C4-2B (cell line): ENCODE results near the gene ADAM19.

Experiments
- CTCF ChIP-seq: fragments of 450-650 bp; conservative IDR thresholded peaks from 2 replicates; pipeline ENCODE4 v1.5.1; 2017; ENCODE audit warnings: mild to moderate bottlenecking
- ZFX ChIP-seq: fragments of 450-650 bp; IDR thresholded peaks from 2 replicates; pipeline ENCODE4 v1.6.1; 2017

GRCh38 chr5:157606046-157606445 is 30.5 kb upstream of the ADAM19 start:
- TF ChIP-seq CTCF (no peak), ZFX (no peak)
